GM21360 (cell line): ENCODE results near the gene PTPRE.
A peak's percentile ranks its signal among the peaks of the same experiment; 100 is the strongest.

ENCODE experiments used
- ATAC-seq: cut with Tn5 transposase; IDR thresholded peaks from one replicate; pipeline ENCODE4 v1.9.1; 2021; ENCODE audit warnings: mild to moderate bottlenecking, moderate library complexity; ENCODE audit not compliant: unreplicated experiment

The PTPRE gene

DNA sequence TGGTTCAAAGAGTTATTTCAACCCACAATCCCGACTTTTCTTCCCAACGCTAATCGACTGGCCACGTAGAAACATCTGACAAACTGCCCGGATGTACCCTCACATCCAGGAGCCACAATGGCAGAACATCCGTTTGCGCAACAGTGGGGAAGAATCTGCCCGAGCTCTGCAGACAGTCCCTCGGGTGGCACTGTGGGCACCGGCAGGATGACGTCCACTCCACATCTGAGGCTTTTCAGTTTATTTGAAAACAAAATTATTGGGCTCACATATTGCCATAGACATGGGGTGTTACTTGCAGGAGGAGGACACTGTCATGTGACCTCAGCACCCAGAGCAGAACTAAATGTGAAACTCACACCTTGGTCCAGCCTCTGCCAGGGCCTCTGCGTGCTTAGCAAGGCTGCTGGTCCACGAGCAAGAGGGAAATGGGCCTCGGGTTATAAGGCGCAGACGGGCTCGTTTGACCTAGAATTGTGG lies 135.3 kb downstream of the PTPRE start:
- ATAC-seq: no peak

DNA sequence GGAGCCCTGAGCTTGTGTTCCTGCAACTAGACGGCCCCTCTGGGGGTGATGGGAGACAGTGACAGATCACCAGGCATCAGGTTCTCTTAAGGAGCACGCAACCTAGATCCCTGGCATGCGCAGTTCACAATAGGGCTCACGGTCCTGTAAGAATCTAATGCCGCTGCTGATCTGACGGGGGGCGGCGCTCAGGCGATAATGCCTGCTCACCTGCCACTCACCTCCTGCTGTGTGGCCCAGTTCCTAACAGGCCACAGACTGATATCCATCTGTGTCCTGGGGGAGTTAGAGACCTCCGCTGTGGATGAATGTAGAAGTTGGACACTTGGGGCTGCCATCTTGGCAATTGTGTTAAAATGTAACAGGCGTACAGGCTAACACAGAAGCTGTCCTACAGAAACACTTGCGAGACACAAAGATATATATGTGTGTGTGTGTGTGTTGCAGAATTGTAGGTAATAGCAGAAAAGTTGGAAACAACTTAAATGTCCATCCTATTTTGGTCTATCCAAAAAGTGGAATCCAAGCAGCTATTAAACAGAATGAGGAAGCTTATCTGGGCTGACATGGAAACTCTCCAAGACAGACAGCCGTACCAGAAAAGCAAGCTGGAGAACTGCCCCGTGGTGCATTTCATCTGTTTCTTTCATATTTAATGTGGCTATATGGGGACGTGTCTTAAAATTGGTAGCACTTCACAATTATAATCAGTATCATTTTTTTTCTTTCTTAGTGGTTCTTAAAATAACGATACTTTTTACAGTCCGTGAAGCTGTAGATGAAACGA lies 136.5 kb downstream of the PTPRE start:
- ATAC-seq: no peak

DNA sequence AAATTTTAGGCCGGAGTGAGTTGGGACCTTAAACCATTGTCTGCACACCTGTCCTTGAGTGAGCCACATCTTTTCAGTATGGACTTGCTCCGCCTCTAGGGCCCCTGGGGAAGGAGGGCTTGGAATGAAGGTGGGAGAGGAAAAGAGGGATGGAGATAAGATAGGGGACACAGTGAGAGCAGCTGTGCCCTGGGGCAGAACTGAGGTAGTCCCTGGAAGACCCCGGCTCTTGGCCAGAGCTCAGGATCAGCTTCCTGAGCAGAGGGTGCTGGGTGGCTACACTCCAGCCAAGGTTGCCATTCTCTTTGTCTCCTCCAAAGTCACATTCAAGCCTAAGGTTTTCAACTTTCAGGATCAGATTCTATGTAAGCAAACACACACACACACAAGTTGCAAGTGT lies 137.3 kb downstream of the PTPRE start:
- no peak for ATAC-seq

DNA sequence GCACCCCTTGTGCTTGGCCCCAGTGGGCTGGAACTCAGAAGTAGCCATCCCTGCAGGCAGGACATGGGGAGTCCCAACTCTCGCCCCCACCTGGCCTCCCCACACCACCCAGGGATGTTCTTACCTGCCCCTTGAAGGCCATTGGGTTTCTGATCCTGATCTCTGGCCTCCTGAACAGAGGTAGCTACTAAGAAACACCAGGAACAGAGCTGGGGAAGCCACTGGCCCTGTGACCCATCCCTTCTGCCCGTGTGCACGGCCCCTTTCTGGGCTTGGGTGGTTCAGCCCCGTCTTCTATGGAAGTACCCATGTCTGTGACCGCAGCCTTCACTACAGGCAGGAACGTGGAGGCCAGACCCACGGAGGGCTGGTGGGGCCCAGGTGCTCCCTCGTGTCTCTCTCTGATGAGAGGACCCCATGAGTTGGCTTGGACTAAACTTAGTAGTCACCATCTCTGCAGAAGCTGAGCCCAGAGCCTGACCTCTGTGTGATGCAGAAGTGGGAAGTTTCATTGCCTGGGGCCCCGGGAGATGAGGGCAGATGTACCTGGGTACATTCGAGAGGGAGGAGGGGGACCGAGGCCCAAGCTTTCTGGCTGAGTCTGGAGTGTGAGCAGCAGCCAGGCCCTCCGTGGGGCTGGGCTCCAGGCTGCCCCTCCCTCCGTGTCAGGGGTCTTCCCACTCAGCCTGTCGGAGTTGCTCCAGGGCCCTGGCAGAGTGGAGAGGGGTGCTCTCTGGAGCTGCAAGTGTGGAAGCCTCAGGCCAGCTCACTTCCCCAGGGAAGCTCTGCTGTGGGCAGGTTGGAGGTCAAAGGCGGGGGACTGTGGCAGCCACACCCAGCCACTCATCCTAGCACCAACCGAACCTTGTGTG lies 138.3 kb downstream of the PTPRE start:
- ATAC-seq: no peak

DNA sequence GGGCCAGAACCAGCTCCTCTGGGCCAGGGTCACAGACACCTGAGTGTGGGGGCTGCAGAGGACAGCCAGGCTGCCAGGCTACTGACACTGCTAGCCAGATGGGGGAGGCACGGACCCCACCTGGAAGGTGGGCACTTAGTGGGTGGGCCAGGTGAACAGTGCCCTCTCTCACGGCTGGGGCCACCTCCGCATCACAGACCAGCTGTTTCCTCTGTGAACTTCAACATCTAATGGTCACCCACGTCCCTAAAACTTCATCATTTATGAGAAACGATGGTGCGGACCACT lies 138.9 kb downstream of the PTPRE start:
- no peak for ATAC-seq

DNA sequence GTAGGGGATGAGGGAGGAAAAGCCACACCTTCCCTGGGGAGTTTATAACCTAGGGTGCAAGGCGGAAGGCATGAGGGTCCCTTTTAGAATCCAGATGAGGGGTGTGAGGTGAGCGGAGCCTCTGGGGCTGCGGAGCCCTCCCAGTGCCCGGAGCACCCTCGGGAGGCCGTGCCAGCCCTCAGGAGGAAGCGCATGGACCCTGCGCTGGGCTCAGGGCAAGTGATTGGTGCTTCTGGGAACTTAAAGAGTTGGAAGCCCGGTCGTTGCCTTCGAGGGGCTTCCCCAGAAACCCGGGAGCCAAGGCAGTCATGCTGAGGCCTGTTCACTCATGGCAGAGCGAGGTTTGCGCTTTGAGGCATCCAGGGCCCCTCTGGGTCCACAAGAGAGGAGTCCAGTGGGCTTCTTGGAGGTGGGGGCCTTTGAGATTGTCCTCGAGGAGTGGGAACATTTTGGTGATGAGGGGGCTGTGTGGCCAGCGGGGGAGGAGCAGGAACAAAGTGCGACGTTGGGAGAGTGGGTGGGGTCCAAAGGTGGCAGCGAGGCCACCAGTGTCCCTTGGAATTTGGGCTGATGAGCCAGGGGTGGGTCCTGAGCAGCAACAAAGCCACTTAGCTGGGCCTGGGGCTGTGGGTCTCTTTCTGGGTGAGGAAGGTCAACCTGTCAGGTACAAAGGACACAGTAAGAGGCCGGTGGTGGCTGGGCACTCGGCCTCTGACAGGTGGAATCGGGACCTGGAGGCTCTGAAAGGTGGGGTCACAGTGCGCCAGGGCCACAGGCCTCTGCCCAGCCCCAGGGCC lies 139.5 kb downstream of the PTPRE start:
- ATAC-seq: no peak

DNA sequence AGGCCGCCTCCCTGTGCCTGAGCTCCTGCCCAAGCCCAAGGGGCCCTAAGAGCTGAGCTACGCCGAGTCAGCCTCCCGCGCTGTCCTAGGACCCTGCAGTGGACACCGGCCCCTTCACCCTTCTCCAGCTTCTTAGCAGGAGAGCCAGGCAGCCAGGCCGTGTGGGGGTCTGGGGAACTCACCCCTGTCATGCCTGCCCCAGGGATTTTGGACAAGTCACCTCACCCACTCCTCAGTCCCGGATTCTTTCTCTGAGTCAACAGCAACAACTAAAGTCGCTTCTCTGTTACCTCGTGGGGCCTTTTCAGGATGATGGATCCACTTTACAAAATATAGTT lies 140.0 kb downstream of the PTPRE start:
- no peak for ATAC-seq

DNA sequence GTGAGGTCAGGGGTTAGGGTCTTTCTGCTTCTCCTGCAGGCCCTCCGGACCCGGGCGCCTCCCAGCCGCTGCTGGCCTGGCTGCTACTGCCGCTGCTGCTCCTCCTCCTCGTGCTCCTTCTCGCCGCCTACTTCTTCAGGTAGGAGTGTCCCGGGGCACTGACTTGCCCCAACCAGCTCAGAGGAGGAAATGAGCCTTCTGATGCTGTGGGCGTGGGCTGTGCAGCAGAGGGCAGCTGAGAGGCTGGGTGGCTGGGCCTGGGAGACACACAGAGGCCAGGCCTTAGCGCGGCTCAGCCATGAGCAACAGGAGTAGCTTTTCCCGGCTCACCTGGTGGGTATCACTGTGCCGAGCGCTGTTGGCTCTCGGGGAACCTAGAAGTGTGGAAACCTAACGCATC lies 140.4 kb downstream of the PTPRE start:
- peak; percentile 98 for ATAC-seq

DNA sequence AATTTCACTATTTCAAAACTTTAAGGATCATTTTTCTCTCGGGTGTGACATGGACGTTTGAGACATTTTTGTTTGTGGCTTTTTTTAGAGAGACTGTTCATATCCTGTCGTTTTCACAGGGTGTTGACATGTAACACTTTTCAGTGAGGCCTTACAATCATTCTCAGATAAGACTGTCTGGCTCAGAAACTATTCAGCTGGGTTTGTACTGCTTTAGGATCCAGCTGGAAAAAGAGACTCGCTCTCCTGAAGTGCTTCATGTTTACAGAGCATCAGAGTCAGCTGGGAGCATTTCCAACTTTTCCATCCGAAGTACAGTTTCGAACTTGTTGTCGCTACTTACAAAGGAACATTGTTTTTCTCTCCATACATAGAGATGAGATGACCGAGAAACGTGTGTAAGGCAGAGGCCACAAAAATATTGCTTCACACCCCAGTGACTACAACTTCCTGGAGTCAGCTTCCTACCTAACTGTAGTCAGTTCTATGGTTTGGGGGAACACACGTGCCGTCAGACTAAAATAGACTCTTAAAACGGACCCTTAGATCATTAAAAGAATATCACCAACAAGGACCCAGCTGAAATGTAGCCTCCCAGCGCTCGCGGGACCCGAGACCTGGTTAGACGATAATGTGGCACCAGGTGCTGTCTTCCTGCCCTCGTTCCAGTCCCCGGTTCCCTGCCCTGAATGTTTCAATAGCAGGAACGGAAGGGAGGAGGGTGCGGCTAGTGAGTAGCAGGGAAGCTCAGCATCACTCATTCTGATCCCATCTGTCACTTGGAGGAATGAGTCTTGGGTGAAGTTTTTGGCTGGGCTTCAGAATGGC lies 141.3 kb downstream of the PTPRE start:
- ATAC-seq: peak; percentile 33

DNA sequence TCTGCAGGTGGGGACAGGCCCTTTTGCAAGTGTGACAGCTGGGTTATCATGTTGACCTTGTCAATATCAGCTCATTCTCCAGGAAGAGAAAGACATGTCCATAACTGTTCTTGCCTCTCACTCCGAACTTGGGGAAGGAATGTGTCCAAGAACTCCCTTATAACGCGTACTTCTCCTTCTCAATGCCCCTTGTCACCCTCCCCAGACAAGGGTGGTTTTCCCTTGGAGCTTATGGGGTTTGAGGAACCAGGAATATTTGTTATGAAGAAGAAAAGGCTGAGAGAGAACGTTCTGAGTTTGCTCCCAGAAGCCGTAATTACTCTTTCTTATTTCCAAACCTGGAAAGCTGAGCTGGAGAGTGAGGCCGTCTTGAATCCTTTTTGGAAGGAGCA lies 141.9 kb downstream of the PTPRE start:
- no peak for ATAC-seq

DNA sequence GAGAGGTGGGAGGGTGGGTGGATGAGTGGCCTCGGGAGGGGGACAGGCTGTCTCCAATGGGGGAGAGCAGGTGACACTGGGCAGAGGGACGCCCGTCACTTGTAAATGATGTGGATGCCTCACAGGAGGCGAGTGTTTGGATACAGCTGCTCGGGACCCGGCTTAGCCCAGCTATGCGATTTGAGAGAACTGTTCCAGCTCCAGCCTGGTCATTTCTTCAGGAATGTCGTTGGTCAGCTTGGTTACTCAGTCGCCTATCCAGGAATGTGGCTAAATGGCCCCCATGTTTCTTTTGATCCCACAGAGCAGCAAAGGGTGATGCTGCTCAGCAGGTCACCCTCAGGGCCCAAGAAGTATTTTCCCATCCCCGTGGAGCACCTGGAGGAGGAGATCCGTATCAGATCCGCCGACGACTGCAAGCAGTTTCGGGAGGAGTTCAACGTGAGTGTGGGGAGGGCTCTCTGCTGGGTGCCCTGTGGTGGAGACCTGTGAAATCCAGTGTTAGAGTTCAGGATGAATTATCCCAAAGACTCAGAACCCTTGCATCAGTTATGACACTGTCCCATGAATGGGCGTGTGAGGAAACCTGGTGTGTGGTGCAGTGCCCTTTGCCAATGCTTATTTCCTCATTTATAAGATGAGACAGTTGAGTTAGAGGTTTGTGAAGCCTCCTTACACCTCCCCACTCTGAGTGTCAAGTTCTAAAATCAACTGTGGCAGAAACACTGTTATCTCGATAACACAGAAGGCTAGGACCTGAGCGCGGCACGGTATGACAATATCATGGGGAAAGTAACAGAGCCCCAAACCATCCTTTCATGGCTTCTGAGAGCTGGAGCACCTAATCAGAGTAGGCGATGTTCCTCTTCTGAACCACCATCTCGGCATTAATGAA lies 142.6 kb downstream of the PTPRE start:
- ATAC-seq: no peak

DNA sequence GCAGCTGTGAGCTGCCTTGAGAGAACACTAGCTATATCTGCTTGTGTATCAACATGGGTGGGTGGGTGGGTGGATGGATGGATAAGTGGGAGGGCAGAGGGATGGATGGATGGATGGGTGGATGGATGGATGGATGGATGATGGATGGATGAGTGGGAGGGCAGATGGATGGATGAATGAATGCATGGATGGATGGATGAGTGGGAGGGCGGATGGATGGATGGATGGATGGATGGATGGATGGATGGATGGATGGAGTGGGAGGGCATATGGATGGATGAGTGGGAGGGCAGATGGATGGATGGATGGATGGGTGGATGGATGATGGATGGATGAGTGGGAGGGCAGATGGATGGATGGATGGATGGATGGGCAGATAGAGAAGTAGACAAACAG lies 143.2 kb downstream of the PTPRE start:
- ATAC-seq: no peak

DNA sequence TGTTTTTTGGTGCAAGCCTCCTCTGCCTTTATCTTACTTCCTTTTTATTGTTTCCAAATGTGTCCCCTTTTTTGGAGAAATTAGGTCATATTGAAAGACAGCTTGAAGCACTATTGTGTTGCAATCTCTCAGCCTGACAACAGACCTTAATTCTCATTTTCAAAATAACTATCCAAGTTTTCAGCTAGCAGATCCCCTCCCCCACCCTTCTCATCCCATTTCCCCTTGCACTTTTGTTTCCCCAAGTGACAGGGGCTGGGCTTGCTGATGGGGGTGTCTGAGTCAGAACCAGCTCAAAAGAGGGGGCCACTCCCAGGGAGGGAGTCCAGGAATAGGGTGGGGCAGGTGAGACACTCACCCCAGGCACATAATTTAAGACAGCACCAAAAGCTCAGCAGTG lies 144.0 kb downstream of the PTPRE start:
- no peak for ATAC-seq

DNA sequence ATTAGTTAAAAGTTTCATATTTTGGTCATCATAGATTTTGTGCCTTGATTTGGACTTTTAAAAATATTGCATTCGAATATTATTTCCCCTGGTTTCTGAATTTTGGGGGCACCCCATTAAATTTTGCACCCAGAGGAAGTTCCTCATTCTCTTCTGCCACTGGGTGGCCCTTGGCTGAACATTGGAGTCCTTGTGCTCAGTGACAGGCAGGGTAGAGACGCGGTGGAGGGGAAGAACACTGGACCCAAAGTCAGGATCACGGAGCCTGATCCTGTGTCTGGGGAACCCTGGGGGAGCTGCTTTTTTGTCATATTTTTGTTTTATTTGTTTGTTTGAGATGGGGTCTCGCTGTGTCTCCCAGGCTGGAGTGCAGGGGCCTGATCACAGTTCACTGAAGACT lies 144.6 kb downstream of the PTPRE start:
- ATAC-seq: no peak

DNA sequence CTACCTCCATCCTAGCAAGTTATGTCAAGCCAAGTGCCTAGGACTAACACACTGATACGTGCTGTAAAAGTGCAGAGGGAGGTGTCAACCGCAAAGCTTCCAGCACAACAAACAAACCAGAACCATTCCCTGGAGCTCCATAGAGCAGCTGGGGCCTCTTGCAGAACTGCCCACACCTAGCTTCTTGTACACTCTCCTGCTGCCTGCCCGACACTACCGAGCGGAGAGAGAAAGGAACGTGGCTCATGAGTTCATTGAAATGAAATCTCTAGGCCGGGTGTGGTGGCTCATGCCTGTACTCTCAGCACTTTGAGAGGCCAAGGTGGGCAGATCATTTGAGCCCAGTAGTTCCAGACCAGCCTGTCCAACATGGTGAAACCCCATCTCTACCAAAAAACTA lies 145.8 kb downstream of the PTPRE start:
- no peak for ATAC-seq

DNA sequence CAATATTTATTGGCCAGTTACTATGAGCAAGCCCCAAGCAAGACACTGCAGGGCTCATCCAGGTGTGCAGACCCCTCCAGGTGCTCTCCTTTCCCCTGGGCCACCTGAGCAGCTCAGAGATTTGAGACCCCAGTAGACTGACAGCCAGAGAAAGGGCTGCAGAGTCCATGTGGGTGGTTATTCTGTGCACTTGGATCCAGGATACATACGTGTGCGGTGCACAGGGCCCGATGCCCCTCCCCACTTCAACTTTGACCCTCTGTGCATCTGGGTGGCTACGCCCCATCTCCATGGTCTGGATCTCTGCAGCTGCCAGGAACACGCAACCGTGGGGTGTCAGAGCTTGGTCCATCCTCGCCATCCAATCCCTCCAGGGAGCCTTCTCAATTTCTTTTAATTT lies 146.5 kb downstream of the PTPRE start:
- ATAC-seq: no peak

DNA sequence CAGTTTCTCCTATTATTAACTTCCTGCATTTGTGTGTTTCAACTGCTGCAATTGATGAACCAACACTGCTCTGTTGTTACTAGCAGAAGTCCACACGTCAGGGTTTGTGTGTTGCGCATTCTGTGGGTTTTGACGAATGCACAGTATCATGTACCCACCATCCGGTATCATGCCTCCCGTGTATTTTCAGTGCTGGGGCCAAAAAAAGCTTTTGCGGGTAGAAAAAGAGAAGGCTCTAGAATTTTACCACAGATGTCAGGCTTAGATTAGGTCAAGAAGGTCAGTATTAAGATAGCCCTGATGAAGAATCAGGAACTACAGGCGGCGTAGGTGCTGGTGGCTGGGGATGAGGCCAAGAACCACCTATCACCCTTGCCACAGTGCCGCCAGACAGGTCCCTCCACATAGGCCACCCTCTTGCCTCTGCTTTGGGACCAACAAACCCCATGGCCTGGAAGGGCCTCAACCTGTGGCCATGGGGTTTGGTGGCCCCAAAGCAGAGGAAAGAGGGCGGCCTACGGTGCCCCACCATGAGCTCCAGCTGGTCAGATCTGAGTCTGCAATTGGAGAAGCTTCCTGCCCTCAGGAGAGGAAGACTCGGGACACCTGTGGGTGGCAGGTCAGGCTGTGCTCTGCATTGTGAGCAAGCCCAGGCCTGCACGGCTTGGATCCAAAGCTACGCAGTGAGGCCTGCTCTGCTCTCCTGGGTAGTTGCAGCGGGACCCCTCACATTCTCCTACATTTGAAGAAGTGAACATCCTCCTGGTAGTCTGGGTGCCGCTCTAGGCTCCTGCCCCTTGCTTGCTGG lies 147.5 kb downstream of the PTPRE start:
- ATAC-seq: no peak

DNA sequence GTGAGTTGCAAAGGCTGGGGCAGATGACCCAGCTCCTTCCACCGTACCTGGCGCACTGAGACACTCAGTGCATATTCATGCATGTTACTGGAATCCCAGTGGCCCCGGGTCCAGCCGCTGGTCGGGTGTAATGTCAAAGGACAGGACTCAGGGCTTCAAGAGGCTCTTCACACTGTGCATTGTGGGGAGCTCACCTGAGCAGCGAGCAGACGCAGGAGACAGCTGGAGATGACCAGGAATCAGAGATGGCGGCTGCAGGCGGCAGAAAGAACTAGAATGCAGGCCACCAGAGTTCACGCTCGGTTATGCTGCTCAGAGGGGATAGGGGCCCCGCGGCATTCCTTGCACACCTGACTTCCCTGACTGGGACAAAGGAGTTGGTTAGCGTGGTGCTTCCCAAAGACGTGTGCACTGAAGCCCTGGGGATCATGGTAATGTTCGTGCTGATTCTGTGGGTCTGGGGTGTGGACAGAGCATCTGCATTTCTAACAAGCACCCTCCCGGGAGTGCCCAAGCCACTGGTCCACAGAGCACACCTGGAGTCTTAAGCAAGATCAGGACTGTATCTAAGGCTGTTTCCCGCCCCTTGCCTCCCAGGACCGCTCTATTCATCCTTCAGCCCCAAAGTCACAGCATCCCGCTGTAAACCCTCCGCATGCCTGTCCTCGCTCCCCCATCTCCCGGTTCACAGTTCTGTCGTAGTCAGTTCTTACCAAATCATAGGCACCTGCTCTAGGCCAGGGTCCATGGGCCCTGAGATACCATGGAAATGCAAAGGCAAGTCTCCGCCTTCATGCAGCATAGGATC lies 148.4 kb downstream of the PTPRE start:
- ATAC-seq: no peak
